DMS 273 treated with DMSO at 0.1 percent for 48 hours (cell line): ENCODE measurements around the gene AGFG2.
"Not testable (repeated sequence)": the region's sequence is repeated elsewhere in the genome, so short reads cannot be mapped to it uniquely, and the experiment has no call there.

Experiments
- DNase-seq: peaks from one replicate; lab custom pipeline; 2025; lab: John Stamatoyannopoulos, UW

The AGFG2 gene

GRCh38 chr7:100538654-100539435 is at the start of gene AGFG2:
Gene AGFG2 (plus strand): TSS chr7:100539203. CDS start chr7:100539347, 144 bp downstream.
- peak; percentile 99 for DNase-seq

GRCh38 chr7:100489824-100490223 is 49.2 kb upstream of the AGFG2 start:
- DNase-seq = peak; percentile 96

- no peak for DNase-seq
Observed at GRCh38 chr7:100490483-100491191, 48.4 kb upstream of the AGFG2 start.

GRCh38 chr7:100491192-100491578 is 47.8 kb upstream of the AGFG2 start:
- DNase-seq = no peak

- DNase-seq = no peak
Observed at GRCh38 chr7:100492738-100493475, 46.1 kb upstream of the AGFG2 start.

- no peak for DNase-seq
Observed at GRCh38 chr7:100493476-100494264, 45.3 kb upstream of the AGFG2 start.

GRCh38 chr7:100496509-100496908 is 42.5 kb upstream of the AGFG2 start:
- no peak for DNase-seq

GRCh38 chr7:100500743-100501142 is 38.3 kb upstream of the AGFG2 start:
- DNase-seq = not testable (repeated sequence)

- DNase-seq = not testable (repeated sequence)
Observed at GRCh38 chr7:100504031-100504430, 35.0 kb upstream of the AGFG2 start.

GRCh38 chr7:100504887-100505611 is 34.0 kb upstream of the AGFG2 start:
- no peak for DNase-seq

GRCh38 chr7:100506356-100506923 is 32.6 kb upstream of the AGFG2 start:
- DNase-seq = peak; percentile 10

GRCh38 chr7:100509231-100509630 is 29.8 kb upstream of the AGFG2 start:
- DNase-seq = peak; percentile 92

GRCh38 chr7:100510437-100511239 is 28.4 kb upstream of the AGFG2 start:
- DNase-seq = no peak

GRCh38 chr7:100513212-100513810 is 25.7 kb upstream of the AGFG2 start:
- DNase-seq = no peak

GRCh38 chr7:100515072-100515532 is 23.9 kb upstream of the AGFG2 start:
- no peak for DNase-seq

- DNase-seq = peak; percentile 10
Observed at GRCh38 chr7:100516135-100516812, 22.7 kb upstream of the AGFG2 start.

- DNase-seq = no peak
Observed at GRCh38 chr7:100517305-100517704, 21.7 kb upstream of the AGFG2 start.

GRCh38 chr7:100519580-100519979 is 19.4 kb upstream of the AGFG2 start:
- DNase-seq = no peak

GRCh38 chr7:100520138-100520537 is 18.9 kb upstream of the AGFG2 start:
- DNase-seq = no peak
